C4-2B (cell line): ENCODE measurements around the gene PDCD10.

Experiments
- H3K27ac ChIP-seq: fragments of 450-650 bp; 2 replicates; pipeline ENCODE4 v1.5.1; 2017
- CTCF ChIP-seq: fragments of 450-650 bp; conservative IDR thresholded peaks from 2 replicates; pipeline ENCODE4 v1.5.1; 2017; ENCODE audit warnings: mild to moderate bottlenecking
- ZFX ChIP-seq: fragments of 450-650 bp; IDR thresholded peaks from 2 replicates; pipeline ENCODE4 v1.6.1; 2017

Gene PDCD10

GRCh38 chr3:167742338-167742737, 7.6 kb upstream of the PDCD10 start:
- no peak for TF ChIP-seq CTCF
- TF ChIP-seq ZFX = no peak
- H3K27ac ChIP-seq = no peak overlapping the region

DNA sequence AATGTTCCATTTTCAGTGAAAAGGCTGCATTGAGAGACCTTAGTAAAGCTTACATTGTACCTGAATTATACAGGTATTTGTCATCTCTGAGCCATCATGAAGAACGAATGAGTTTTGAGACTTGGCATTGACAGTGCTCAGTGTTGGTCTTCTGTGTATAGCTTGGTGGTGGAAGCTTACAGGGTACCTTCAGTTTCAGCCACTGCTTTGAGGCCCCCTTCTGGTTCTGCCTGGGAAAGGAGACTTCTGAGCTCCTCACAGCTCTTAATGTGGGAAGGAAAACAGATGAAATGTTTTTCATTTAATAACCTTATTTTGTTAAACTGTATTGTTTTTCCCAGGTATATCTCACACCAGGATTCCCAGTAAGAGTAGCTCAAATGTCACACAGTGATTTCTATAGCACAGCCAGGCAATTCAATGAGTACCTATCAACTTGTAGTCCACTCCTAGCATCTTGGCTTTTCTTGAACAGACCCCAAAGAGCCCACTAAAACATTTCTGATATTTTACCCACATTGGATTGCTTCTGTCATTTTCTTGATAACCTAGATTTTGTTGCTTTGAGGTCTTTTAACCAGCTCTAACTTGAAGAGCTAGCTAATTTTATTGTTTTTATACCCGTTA, 6.4 kb upstream of the PDCD10 start:
- H3K27ac ChIP-seq = no peak overlapping the region
- TF ChIP-seq CTCF = peak; percentile 37
- TF ChIP-seq ZFX = no peak

DNA sequence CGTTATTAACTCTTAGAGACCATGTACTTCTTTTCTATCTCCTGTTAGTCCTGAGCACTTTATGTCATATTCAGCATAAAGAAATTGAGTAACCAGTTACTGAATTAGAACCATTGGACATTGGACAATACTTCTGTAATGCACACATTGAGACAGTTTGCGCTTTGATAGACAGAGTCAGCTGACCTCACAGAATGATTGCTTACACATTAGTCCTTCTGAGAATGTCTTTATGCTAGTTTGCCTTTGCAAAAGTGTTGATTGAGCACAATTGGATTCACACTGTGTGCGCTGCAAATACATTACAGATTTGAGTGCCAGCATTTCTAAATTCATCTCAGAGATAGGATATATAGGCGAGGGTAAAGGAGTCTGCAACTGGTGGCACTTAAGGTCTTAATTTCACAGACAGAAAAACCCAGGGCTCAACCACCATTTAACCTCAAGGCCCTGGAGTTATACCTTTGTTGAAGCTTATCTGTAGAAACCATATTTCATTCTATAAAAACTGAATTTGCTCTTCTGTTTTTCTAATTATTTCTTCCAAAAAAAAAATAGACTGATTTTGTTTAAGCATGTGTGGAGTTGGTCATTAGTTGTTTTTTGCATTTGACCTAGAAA, 4.6 kb upstream of the PDCD10 start:
- no peak overlapping the region for H3K27ac ChIP-seq
- no peak for TF ChIP-seq ZFX
- TF ChIP-seq CTCF = no peak

DNA sequence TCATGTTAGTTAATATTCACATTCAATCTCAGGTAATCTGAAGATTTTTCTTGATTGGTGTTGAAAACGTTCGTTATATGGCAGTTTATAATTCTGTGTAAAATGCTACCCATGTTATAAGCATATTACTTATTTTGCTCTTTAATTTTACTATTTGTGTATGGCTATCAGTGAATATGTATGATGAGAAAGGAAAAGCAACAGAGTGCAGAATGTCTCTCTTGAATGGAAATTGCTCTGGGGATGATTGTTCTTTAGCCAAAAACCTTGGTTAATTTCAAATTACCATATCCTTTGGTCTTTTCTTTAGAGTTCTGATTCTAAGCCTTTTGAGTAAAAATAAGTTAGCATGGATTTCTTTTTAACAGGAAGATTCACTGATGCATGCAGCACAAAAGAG, 3.3 kb upstream of the PDCD10 start:
- TF ChIP-seq ZFX = no peak
- TF ChIP-seq CTCF = no peak
- no peak overlapping the region for H3K27ac ChIP-seq

- no peak overlapping the region for H3K27ac ChIP-seq
- TF ChIP-seq CTCF (no peak), ZFX (no peak)
These were observed 2.3 kb upstream of the PDCD10 start for GRCh38 chr3:167736997-167737396.

DNA sequence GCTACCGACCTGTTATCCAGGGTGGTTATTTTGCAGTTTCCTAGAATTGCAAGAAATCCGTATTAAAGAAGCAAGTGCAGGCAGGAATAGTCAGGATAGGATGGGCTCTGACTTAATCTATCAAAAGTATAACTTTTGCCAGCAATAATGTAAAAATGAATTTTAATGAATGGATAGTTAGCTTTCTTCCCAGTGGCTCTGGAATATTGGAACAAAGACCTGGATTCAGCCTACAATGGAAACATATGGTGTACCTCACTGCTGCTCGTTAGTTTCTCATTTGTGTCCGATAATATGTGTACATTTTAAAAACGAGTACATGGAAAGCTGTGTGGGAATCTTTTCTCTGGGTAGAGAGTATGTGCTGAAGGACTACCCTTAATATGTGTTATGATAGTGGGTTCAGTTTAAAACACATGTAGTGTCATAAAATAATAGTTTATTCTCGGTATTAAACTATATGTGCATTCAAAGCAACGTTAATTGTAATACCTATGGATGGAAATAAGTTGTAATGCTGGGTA, 1.6 kb upstream of the PDCD10 start:
- no peak overlapping the region for H3K27ac ChIP-seq

More for the DNA sequence above, 1.6 kb upstream of the PDCD10 start:
- no peak for TF ChIP-seq ZFX
- no peak for TF ChIP-seq CTCF
